HepG2 (cell line): ENCODE measurements around the gene P2RY1. TPM values are rescaled to one million over a fixed set of nuclear protein-coding genes. Genes with fewer than 3 reads are reported as not detected.

Experiments used
- ATAC-seq: fragments of 200-7000 bp; cut with Tn5 transposase; 3 replicates; pipeline ENCODE4 v1.9.1; 2020; ENCODE audit warnings: mild to moderate bottlenecking, moderate library complexity
- BruUV-seq: library from RNA; stranded (reverse); fragments of 400-500 nt; replicated peaks from 2 replicates; lab custom pipeline; 2021; lab: Mats Ljungman, UMichigan
- CTCF ChIA-PET: fragments of 300-600 bp; formaldehyde crosslinking; extraction: SDS; loops from one replicate; lab custom pipeline; 2021; ENCODE audit warnings: low total read pairs, inconsistent platforms, low intra/inter-chr PET ratio; lab: Yijun Ruan, JAX
- POLR2A ChIA-PET: fragments of 350-600 bp; sonication (Branson Sonifier 250); formaldehyde crosslinking; loops from one replicate; lab custom pipeline; 2020; ENCODE audit warnings: antibody characterized with exemption, inconsistent platforms; lab: Yijun Ruan, JAX
- DNase-seq: peaks from one replicate; pipeline ENCODE4 v3.0.0-alpha.2; 2015; ENCODE audit warnings: low spot score
- FAIRE-seq: peaks from 3 replicates; lab custom pipeline; 2011; peaks lifted over from hg19 to GRCh38; lab: Jason Lieb, UNC
- H2AFZ ChIP-seq: one replicate; pipeline ENCODE4 v1.6.1; 2011; ENCODE audit warnings: low read length, inconsistent platforms
- H3K27ac ChIP-seq: fragments of 300-600 bp; 3 replicates; pipeline ENCODE4 v1.8.0; 2011; ENCODE audit warnings: mixed run types, mild to moderate bottlenecking, mixed read lengths, low read length, inconsistent platforms; ENCODE audit not compliant: insufficient read depth; ENCODE audit errors: extremely low read length
- H3K27me3 ChIP-seq, 2 experiments: fragments of 200-600 bp in 1 of 2; 2 replicates in 1 of 2; 3 replicates in 1 of 2; pipeline versions ENCODE4 v1.6.0 to v1.8.0; 2011; ENCODE audit warnings: low read length in 2 of 2, mild to moderate bottlenecking in 2 of 2, moderate library complexity in 2 of 2, inconsistent platforms in 1 of 2; ENCODE audit not compliant: insufficient read depth in 2 of 2, control insufficient read depth in 1 of 2
- H3K36me3 ChIP-seq, 2 experiments: fragments of 200-600 bp in 1 of 2; replicated peaks in 1 of 2; 2 replicates in 1 of 2; 3 replicates in 1 of 2; pipeline versions ENCODE4 v1.5.1 to v1.8.0; 2011; ENCODE audit warnings: low read length in 2 of 2, inconsistent platforms in 1 of 2; ENCODE audit not compliant: insufficient read depth in 2 of 2, control insufficient read depth in 1 of 2
- H3K4me1 ChIP-seq: 2 replicates; pipeline ENCODE4 v1.5.1; 2012; ENCODE audit warnings: low read length, inconsistent platforms; ENCODE audit not compliant: insufficient read depth
- H3K4me2 ChIP-seq: 2 replicates; pipeline ENCODE4 v1.6.0; 2011; ENCODE audit warnings: low read depth, low read length, inconsistent platforms
- H3K4me3 ChIP-seq, 3 experiments: fragments of 200-600 bp in 1 of 3; sonication (generic), shearing (Covaris generic) in 1 of 3; replicated peaks in 1 of 3; 2 replicates each; pipeline ENCODE4 v1.5.1; 2011 to 2016; ENCODE audit warnings: low read length in 3 of 3, inconsistent platforms in 2 of 3, low read depth in 2 of 3, mild to moderate bottlenecking in 2 of 3, control low read depth in 1 of 3, mixed read lengths in 1 of 3; ENCODE audit not compliant: insufficient read depth in 1 of 3
- H3K79me2 ChIP-seq: one replicate; pipeline ENCODE4 v1.6.1; 2011; ENCODE audit warnings: low read length, inconsistent platforms; ENCODE audit not compliant: insufficient read depth
- H3K9ac ChIP-seq: 2 replicates; pipeline ENCODE4 v1.6.0; 2011; ENCODE audit warnings: mild to moderate bottlenecking, low read depth, low read length, inconsistent platforms; ENCODE audit not compliant: insufficient read depth
- H3K9me3 ChIP-seq: 2 replicates; pipeline ENCODE4 v1.5.1; 2012; ENCODE audit warnings: mild to moderate bottlenecking, low read length
- H4K20me1 ChIP-seq: 2 replicates; pipeline ENCODE4 v1.6.0; 2011; ENCODE audit warnings: inconsistent platforms, mild to moderate bottlenecking, low read length, moderate library complexity; ENCODE audit not compliant: insufficient read depth
- HDAC2 ChIP-seq: sonication (generic); formaldehyde crosslinking; IDR thresholded peaks from 2 replicates; pipeline ENCODE4 v1.4.0; 2020; ENCODE audit warnings: missing genetic modification reagents
- MIER3 ChIP-seq: IDR thresholded peaks from 2 replicates; pipeline ENCODE4 v1.6.1; 2016; ENCODE audit warnings: missing compliant biosample characterization, borderline replicate concordance
- MTA3 ChIP-seq: sonication (generic); formaldehyde crosslinking; IDR thresholded peaks from 2 replicates; pipeline ENCODE4 v1.4.0; 2020; ENCODE audit warnings: missing genetic modification reagents
- RAD21 ChIP-seq: fragments of 450-650 bp; formaldehyde crosslinking; IDR thresholded peaks from 2 replicates; pipeline ENCODE4 v1.5.0; 2020; ENCODE audit warnings: mild to moderate bottlenecking
- RBM22 ChIP-seq: fragments of 200-400 bp; formaldehyde crosslinking; optimal IDR thresholded peaks from 2 replicates; pipeline ENCODE3; 2017; ENCODE audit warnings: mild to moderate bottlenecking, low read length, moderate library complexity
- REST ChIP-seq, 2 experiments: IDR thresholded peaks; 2 replicates each; pipeline ENCODE4 v1.6.1; 2011 to 2012; ENCODE audit warnings: low read length in 2 of 2, borderline replicate concordance in 1 of 2, low read depth in 1 of 2, mild to moderate bottlenecking in 1 of 2, moderate library complexity in 1 of 2
- REXO4 ChIP-seq: sonication (generic); formaldehyde crosslinking; IDR thresholded peaks from 2 replicates; pipeline ENCODE4 v1.8.0; 2022; ENCODE audit warnings: missing genetic modification reagents, mild to moderate bottlenecking, borderline replicate concordance
- TBP ChIP-seq: sonication (generic); formaldehyde crosslinking; IDR thresholded peaks from 2 replicates; pipeline ENCODE4 v1.5.0; 2020; ENCODE audit warnings: missing genetic modification reagents
- TEF ChIP-seq: sonication (generic); formaldehyde crosslinking; IDR thresholded peaks from 2 replicates; pipeline ENCODE4 v1.5.0; 2020; ENCODE audit warnings: missing genetic modification reagents
- ZBTB14 ChIP-seq: sonication (generic); formaldehyde crosslinking; IDR thresholded peaks from 2 replicates; pipeline ENCODE4 v1.4.0; 2020; ENCODE audit warnings: missing genetic modification reagents
- ZNF30 ChIP-seq: sonication (generic); formaldehyde crosslinking; IDR thresholded peaks from 2 replicates; pipeline ENCODE4 v1.5.0; 2020; ENCODE audit warnings: mild to moderate bottlenecking, missing genetic modification reagents
- ZNF329 ChIP-seq: sonication (generic); formaldehyde crosslinking; IDR thresholded peaks from 2 replicates; pipeline ENCODE4 v1.9.0; 2021; ENCODE audit warnings: low read depth, mild to moderate bottlenecking, missing genetic modification reagents
- ZNF691 ChIP-seq: sonication (generic); formaldehyde crosslinking; IDR thresholded peaks from 2 replicates; pipeline ENCODE4 v1.4.0; 2020; ENCODE audit warnings: missing genetic modification reagents, low read depth, mild to moderate bottlenecking, borderline replicate concordance
- ZNF746 ChIP-seq: sonication (generic); formaldehyde crosslinking; IDR thresholded peaks from 2 replicates; pipeline ENCODE4 v1.8.0; 2022; ENCODE audit warnings: mild to moderate bottlenecking, missing genetic modification reagents
- ZZZ3 ChIP-seq: sonication (generic); formaldehyde crosslinking; IDR thresholded peaks from 2 replicates; pipeline ENCODE4 v1.4.0; 2020; ENCODE audit warnings: missing genetic modification reagents, mild to moderate bottlenecking, borderline replicate concordance
- WGBS: methylation state at CpG from one replicate; pipeline ENCODE4 v1.1.6; 2017; ENCODE audit warnings: low lambda C conversion rate; 5-methylcytosine and 5-hydroxymethylcytosine counted together
- in situ Hi-C: cut with HindIII; loops from 2 replicates; pipeline ENCODE4 v1.10.0; 2017; ENCODE audit warnings: low pct_unique_long_range_greater_than_20kb; ENCODE audit not compliant: extremely low pct_ligation_motif_present
- intact Hi-C: fragments of 100-400 bp; cut with micrococcal nuclease; formaldehyde crosslinking; loops from one replicate; pipeline ENCODE4 v1.10.0; 2022; ENCODE audit not compliant: unreplicated experiment
- polyA plus RNA-seq, 8 experiments: library from polyadenylated mRNA; depleted of rRNA in 3 of 8; stranded (reverse) in 7 of 8; unstranded in 1 of 8; fragments of >200 nt; fragmentation: Illumina TruSeq in 4 of 8; extraction: Trizol in 4 of 8; gene quantifications; 2 replicates each; pipeline versions ENCODE4 v1.2.1 to v1.2.3, GENCODE V29; 2011 to 2016; ENCODE audit warnings: low read depth in 4 of 8, missing spikeins in 1 of 8, mixed read lengths in 1 of 8; ENCODE audit not compliant: insufficient read depth in 1 of 8
- total RNA-seq, 5 experiments: library from RNA; depleted of rRNA; stranded (reverse); fragments of >200 nt; fragmentation: Illumina TruSeq; extraction: Trizol; gene quantifications; 2 replicates each; pipeline ENCODE4 v1.2.3, GENCODE V29; 2016; ENCODE audit warnings: low read depth in 1 of 5

The P2RY1 gene
- total and polyA plus RNA-seq, 2 of the 13 experiments (the other 11 are each of a cell fraction or from before 2014, with no cell fraction given), result not detected

- WGBS, result 0% methylated on average over 5 of the region's 5 CpGs
- DNase-seq, result no peak
- Histone ChIP-seq H3K4me3 (no peak overlapping the region), H3K4me1 (no peaks in the 10 kb centered on the region), H3K27me3 (no peaks in the 10 kb centered on the region; a peak in 1 of 5 replicates), H2AFZ (no peak overlapping the region), H3K36me3 (no peaks in the 10 kb centered on the region), H4K20me1 (no peaks in the 10 kb centered on the region), H3K9ac (no peak overlapping the region), H3K79me2 (no peaks in the 10 kb centered on the region), H3K27ac (no peak overlapping the region), H3K4me2 (no peak overlapping the region), H3K9me3 (no peaks in the 10 kb centered on the region)
- intact Hi-C loops (no loop called here), in situ Hi-C loops (no loop called here)
- BruUV-seq, result no TSS peak
- TF ChIP-seq HDAC2 (CRISPR knock-in tag) (no peak), MIER3 (no peak), ZNF691 (CRISPR knock-in tag) (no peak), TEF (CRISPR knock-in tag) (no peak), TBP (no peak), RBM22 (no peak), REST (IDR thresholded peaks at IDR 0.05; ENCODE audit: borderline replicate concordance in 1 of 2, low read depth in 1 of 2, low read length in 2 of 2) (no peak), ZNF746 (no peak), ZZZ3 (CRISPR knock-in tag) (no peak), ZBTB14 (CRISPR knock-in tag) (no peak), RAD21 (CRISPR knock-in tag) (no peak), ZNF30 (CRISPR knock-in tag) (no peak), ZNF329 (CRISPR knock-in tag) (no peak), REXO4 (CRISPR knock-in tag) (no peak), MTA3 (no peak)
- CTCF ChIA-PET, result no interaction called here
- no peak for ATAC-seq
- FAIRE-seq, result no peak
- POLR2A ChIA-PET, result no interaction called here
Observed at GRCh38 chr3:152818027-152818426, 16.9 kb upstream of the P2RY1 start.
